ENCODE data around the gene PNCK.

DNA sequence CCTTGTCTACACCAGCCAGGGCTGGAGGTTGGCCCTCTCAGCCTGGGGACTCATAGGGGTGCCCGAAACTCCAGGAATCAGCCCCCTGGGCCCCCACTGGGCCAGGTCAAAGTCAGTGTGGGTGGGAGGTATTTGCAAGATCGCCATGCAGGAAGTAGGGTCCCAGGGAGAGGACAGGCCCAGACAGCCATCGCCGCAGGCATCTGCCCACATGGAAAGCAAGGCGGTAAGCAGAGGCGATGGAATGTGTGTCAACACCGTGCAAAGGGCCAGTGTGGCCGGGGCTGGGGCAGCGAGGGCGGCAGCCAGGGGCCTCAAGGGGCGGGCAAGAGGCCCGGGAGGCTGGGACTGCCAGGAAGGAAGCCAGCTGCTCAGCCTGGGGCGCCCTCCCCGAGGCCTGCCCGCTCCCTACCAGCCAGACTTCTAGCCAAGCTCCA is 45.9 kb downstream of the PNCK start:
- TF ChIP-seq SUZ12 (IDR thresholded peaks at IDR 0.05) = no peak
- no peak for TF ChIP-seq FOXA1 (IDR thresholded peaks at IDR 0.05)
- TF ChIP-seq PKNOX1 (IDR thresholded peaks at IDR 0.05) = no peak
- TF ChIP-seq ELF4 (IDR thresholded peaks at IDR 0.05) = no peak
- TF ChIP-seq ARNT (IDR thresholded peaks at IDR 0.05) = no peak
- TF ChIP-seq BHLHE40 (IDR thresholded peaks at IDR 0.05; ENCODE audit: borderline replicate concordance) = no peak
- TF ChIP-seq ZNF384 (IDR thresholded peaks at IDR 0.05) = no peak
- no peak for TF ChIP-seq FOXM1 (IDR thresholded peaks at IDR 0.05; ENCODE audit: borderline replicate concordance)
- no peak for TF ChIP-seq HDGF (IDR thresholded peaks at IDR 0.05; ENCODE audit: borderline replicate concordance)
- no peak for TF ChIP-seq SP1 (IDR thresholded peaks at IDR 0.05)
